ENCODE measurements around the gene CDK5RAP2.
"Not testable (repeated sequence)": the region's sequence is repeated elsewhere in the genome, so short reads cannot be mapped to it uniquely, and the experiment has no call there.

The CDK5RAP2 gene

DNA sequence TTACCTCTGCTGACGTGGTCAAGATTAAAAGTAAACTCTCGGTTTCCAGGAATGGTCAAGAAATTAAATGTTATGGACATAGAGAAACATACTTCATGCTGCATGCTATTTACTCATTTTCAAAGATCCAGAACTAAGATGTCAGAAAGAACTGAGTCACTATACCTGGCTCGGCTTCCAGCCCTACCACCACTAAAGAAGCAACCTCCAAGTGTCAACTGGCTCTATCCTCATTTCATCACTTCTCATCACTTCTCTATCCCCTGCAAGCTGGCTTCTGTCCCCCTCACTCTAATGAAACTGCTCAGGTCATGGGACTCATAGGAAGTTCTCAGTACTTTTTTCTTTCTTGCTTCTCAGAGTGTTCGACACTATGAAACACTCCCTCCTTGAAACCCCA lies 116.2 kb downstream of the CDK5RAP2 start:
- H3K4me3 ChIP-seq (replicated peaks in 1 of 2; ENCODE audit: low read depth in 2 of 2, low read length in 2 of 2) = no peak overlapping the region
- TF ChIP-seq, protein P1, sequence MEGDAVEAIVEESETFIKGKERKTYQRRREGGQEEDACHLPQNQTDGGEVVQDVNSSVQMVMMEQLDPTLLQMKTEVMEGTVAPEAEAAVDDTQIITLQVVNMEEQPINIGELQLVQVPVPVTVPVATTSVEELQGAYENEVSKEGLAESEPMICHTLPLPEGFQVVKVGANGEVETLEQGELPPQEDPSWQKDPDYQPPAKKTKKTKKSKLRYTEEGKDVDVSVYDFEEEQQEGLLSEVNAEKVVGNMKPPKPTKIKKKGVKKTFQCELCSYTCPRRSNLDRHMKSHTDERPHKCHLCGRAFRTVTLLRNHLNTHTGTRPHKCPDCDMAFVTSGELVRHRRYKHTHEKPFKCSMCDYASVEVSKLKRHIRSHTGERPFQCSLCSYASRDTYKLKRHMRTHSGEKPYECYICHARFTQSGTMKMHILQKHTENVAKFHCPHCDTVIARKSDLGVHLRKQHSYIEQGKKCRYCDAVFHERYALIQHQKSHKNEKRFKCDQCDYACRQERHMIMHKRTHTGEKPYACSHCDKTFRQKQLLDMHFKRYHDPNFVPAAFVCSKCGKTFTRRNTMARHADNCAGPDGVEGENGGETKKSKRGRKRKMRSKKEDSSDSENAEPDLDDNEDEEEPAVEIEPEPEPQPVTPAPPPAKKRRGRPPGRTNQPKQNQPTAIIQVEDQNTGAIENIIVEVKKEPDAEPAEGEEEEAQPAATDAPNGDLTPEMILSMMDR (IDR thresholded peaks at IDR 0.05; ENCODE audit: low read depth, low read length) = no peak
- no peak for DNase-seq (ENCODE audit: low read depth in 2 of 2)

GRCh38 chr9:120461677-120462076 lies 118.3 kb downstream of the CDK5RAP2 start:
- not testable (repeated sequence) for H3K4me3 ChIP-seq (replicated peaks in 1 of 2; ENCODE audit: low read depth in 2 of 2, low read length in 2 of 2); DNase-seq (ENCODE audit: low read depth in 2 of 2)

GRCh38 chr9:120456218-120456617 lies 123.7 kb downstream of the CDK5RAP2 start:
- TF ChIP-seq, protein P1 (IDR thresholded peaks at IDR 0.05; ENCODE audit: low read depth, low read length) = no peak
- H3K4me3 ChIP-seq (replicated peaks in 1 of 2; ENCODE audit: low read depth in 2 of 2, low read length in 2 of 2) = no peak overlapping the region
- DNase-seq (ENCODE audit: low read depth in 2 of 2) = no peak

DNA sequence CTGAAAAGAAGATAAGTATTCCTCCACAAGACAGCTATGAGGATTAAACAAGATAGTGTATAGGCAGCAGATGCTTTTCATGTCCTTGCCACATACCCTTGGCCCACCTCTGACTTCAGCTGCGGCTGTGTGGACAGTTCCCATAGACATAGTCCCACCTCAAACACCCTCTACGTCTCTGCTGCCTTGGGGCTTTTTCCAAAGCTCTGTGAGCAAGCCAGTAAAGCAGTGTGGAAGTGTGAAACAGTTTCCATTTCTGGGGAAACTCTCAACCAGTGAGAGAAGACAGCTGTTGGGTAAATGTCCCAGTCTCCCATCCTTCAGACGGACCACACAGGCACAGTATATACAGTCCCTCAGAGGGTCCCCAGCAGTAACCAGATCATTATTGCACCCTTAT lies 125.5 kb downstream of the CDK5RAP2 start:
- no peak overlapping the region for H3K4me3 ChIP-seq (replicated peaks in 1 of 2; ENCODE audit: low read depth in 2 of 2, low read length in 2 of 2)
- DNase-seq (ENCODE audit: low read depth in 2 of 2) = no peak
- TF ChIP-seq, protein P1 (IDR thresholded peaks at IDR 0.05; ENCODE audit: low read depth, low read length) = no peak

GRCh38 chr9:120453792-120454191 lies 126.2 kb downstream of the CDK5RAP2 start:
- TF ChIP-seq, protein P1 (IDR thresholded peaks at IDR 0.05; ENCODE audit: low read depth, low read length) = no peak
- H3K4me3 ChIP-seq (replicated peaks in 1 of 2; ENCODE audit: low read depth in 2 of 2, low read length in 2 of 2) = no peak overlapping the region
- DNase-seq (ENCODE audit: low read depth in 2 of 2) = no peak

DNA sequence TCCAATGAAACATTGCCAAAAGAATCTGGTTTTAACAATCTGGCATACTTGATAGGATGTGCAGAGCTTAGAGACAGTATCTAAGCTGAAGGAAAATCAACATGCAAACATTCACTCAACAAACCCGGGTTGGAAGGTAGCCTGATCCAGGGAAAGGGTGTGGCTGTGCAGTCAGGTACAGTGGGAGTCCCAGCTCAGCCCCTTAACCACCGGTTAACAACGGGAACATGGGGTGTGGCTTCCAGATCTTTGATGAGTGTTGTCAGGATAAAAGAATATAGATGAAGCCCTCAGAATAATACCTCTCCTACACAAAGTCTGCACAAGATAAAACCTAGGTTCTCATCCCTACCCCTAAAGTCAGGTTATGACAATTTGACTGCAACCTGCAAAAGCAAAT lies 127.3 kb downstream of the CDK5RAP2 start:
- no peak overlapping the region for H3K4me3 ChIP-seq (replicated peaks in 1 of 2; ENCODE audit: low read depth in 2 of 2, low read length in 2 of 2)
- TF ChIP-seq, protein P1 (IDR thresholded peaks at IDR 0.05; ENCODE audit: low read depth, low read length) = no peak
- no peak for DNase-seq (ENCODE audit: low read depth in 2 of 2)

GRCh38 chr9:120450916-120451315 lies 129.1 kb downstream of the CDK5RAP2 start:
- no peak for DNase-seq (ENCODE audit: low read depth in 2 of 2)
- TF ChIP-seq, protein P1 (IDR thresholded peaks at IDR 0.05; ENCODE audit: low read depth, low read length) = no peak
- no peak overlapping the region for H3K4me3 ChIP-seq (replicated peaks in 1 of 2; ENCODE audit: low read depth in 2 of 2, low read length in 2 of 2)

Measured in cardiac fibroblast (primary cell).